ENCODE data around the gene KIF3C.

GRCh38 chr2:25996844-25997243 is 14.5 kb upstream of the KIF3C start:
- TF ChIP-seq REST (IDR thresholded peaks at IDR 0.05; ENCODE audit: insufficient read depth in 1 of 2, low read depth in 2 of 2, low read length in 2 of 2) (no peak), TAF1 (IDR thresholded peaks at IDR 0.05; ENCODE audit: borderline replicate concordance, insufficient read depth, low read length) (no peak), SIN3A (IDR thresholded peaks at IDR 0.05; ENCODE audit: borderline replicate concordance, insufficient read depth, low read length) (no peak)

Data from PFSK-1 (cell line).